HepG2 (cell line): ENCODE results near the gene SLC34A2. TPM values are rescaled to one million over a fixed set of nuclear protein-coding genes. Genes with fewer than 3 reads are reported as not detected.

Experiments used
- ATAC-seq: fragments of 200-7000 bp; cut with Tn5 transposase; 3 replicates; pipeline ENCODE4 v1.9.1; 2020; ENCODE audit warnings: mild to moderate bottlenecking, moderate library complexity
- BruUV-seq: library from RNA; stranded (reverse); fragments of 400-500 nt; replicated peaks from 2 replicates; lab custom pipeline; 2021; lab: Mats Ljungman, UMichigan
- CTCF ChIA-PET: fragments of 300-600 bp; formaldehyde crosslinking; extraction: SDS; loops from one replicate; lab custom pipeline; 2021; ENCODE audit warnings: low total read pairs, inconsistent platforms, low intra/inter-chr PET ratio; lab: Yijun Ruan, JAX
- POLR2A ChIA-PET: fragments of 350-600 bp; sonication (Branson Sonifier 250); formaldehyde crosslinking; loops from one replicate; lab custom pipeline; 2020; ENCODE audit warnings: antibody characterized with exemption, inconsistent platforms; lab: Yijun Ruan, JAX
- DNase-seq: peaks from one replicate; pipeline ENCODE4 v3.0.0-alpha.2; 2015; ENCODE audit warnings: low spot score
- FAIRE-seq: peaks from 3 replicates; lab custom pipeline; 2011; peaks lifted over from hg19 to GRCh38; lab: Jason Lieb, UNC
- H2AFZ ChIP-seq: one replicate; pipeline ENCODE4 v1.6.1; 2011; ENCODE audit warnings: low read length, inconsistent platforms
- H3K27ac ChIP-seq: fragments of 300-600 bp; 3 replicates; pipeline ENCODE4 v1.8.0; 2011; ENCODE audit warnings: mixed run types, mild to moderate bottlenecking, mixed read lengths, low read length, inconsistent platforms; ENCODE audit not compliant: insufficient read depth; ENCODE audit errors: extremely low read length
- H3K27me3 ChIP-seq, 2 experiments: fragments of 200-600 bp in 1 of 2; 2 replicates in 1 of 2; 3 replicates in 1 of 2; pipeline versions ENCODE4 v1.6.0 to v1.8.0; 2011; ENCODE audit warnings: low read length in 2 of 2, mild to moderate bottlenecking in 2 of 2, moderate library complexity in 2 of 2, inconsistent platforms in 1 of 2; ENCODE audit not compliant: insufficient read depth in 2 of 2, control insufficient read depth in 1 of 2
- H3K36me3 ChIP-seq, 2 experiments: fragments of 200-600 bp in 1 of 2; replicated peaks in 1 of 2; 2 replicates in 1 of 2; 3 replicates in 1 of 2; pipeline versions ENCODE4 v1.5.1 to v1.8.0; 2011; ENCODE audit warnings: low read length in 2 of 2, inconsistent platforms in 1 of 2; ENCODE audit not compliant: insufficient read depth in 2 of 2, control insufficient read depth in 1 of 2
- H3K4me1 ChIP-seq: 2 replicates; pipeline ENCODE4 v1.5.1; 2012; ENCODE audit warnings: low read length, inconsistent platforms; ENCODE audit not compliant: insufficient read depth
- H3K4me2 ChIP-seq: 2 replicates; pipeline ENCODE4 v1.6.0; 2011; ENCODE audit warnings: low read depth, low read length, inconsistent platforms
- H3K4me3 ChIP-seq, 3 experiments: fragments of 200-600 bp in 1 of 3; sonication (generic), shearing (Covaris generic) in 1 of 3; replicated peaks in 1 of 3; 2 replicates each; pipeline ENCODE4 v1.5.1; 2011 to 2016; ENCODE audit warnings: low read length in 3 of 3, inconsistent platforms in 2 of 3, low read depth in 2 of 3, mild to moderate bottlenecking in 2 of 3, control low read depth in 1 of 3, mixed read lengths in 1 of 3; ENCODE audit not compliant: insufficient read depth in 1 of 3
- H3K79me2 ChIP-seq: one replicate; pipeline ENCODE4 v1.6.1; 2011; ENCODE audit warnings: low read length, inconsistent platforms; ENCODE audit not compliant: insufficient read depth
- H3K9ac ChIP-seq: 2 replicates; pipeline ENCODE4 v1.6.0; 2011; ENCODE audit warnings: mild to moderate bottlenecking, low read depth, low read length, inconsistent platforms; ENCODE audit not compliant: insufficient read depth
- H3K9me3 ChIP-seq: 2 replicates; pipeline ENCODE4 v1.5.1; 2012; ENCODE audit warnings: mild to moderate bottlenecking, low read length
- H4K20me1 ChIP-seq: 2 replicates; pipeline ENCODE4 v1.6.0; 2011; ENCODE audit warnings: inconsistent platforms, mild to moderate bottlenecking, low read length, moderate library complexity; ENCODE audit not compliant: insufficient read depth
- ELF3 ChIP-seq: IDR thresholded peaks from 2 replicates; pipeline ENCODE4 v1.6.1; 2016; ENCODE audit warnings: missing genetic modification reagents, missing compliant biosample characterization
- FOXA1 ChIP-seq, 2 experiments: fragments of 450-650 bp in 1 of 2; sonication (generic) in 1 of 2; formaldehyde crosslinking in 1 of 2; IDR thresholded peaks; 2 replicates each; pipeline versions ENCODE4 v1.4.0 to v1.6.1; 2016 to 2020; ENCODE audit warnings: missing genetic modification reagents in 1 of 2
- HNRNPUL1 ChIP-seq: fragments of 200-400 bp; formaldehyde crosslinking; IDR thresholded peaks from 2 replicates; pipeline ENCODE4 v1.6.1; 2017; ENCODE audit warnings: low read depth, mild to moderate bottlenecking, low read length, moderate library complexity
- HOXA5 ChIP-seq: sonication (generic); formaldehyde crosslinking; IDR thresholded peaks from 2 replicates; pipeline ENCODE4 v1.4.0; 2020; ENCODE audit warnings: missing genetic modification reagents
- MAZ ChIP-seq, 2 experiments: sonication (generic) in 1 of 2; formaldehyde crosslinking in 1 of 2; IDR thresholded peaks; 2 replicates each; pipeline versions ENCODE4 v1.5.0 to v1.6.1; 2012 to 2020; ENCODE audit warnings: low read depth in 2 of 2, mild to moderate bottlenecking in 2 of 2, borderline replicate concordance in 1 of 2, improper control_type of control experiment in 1 of 2, low read length in 1 of 2, missing genetic modification reagents in 1 of 2, moderate library complexity in 1 of 2
- NCOR1 ChIP-seq: fragments of 200-600 bp; sonication (generic); IDR thresholded peaks from 2 replicates; pipeline ENCODE4 v1.7.0; 2017; ENCODE audit warnings: antibody characterized with exemption, low read length, borderline replicate concordance
- NR2C2 ChIP-seq: sonication (generic); formaldehyde crosslinking; IDR thresholded peaks from 2 replicates; pipeline ENCODE4 v1.4.0; 2020; ENCODE audit warnings: missing genetic modification reagents, mild to moderate bottlenecking, moderate library complexity, borderline replicate concordance
- PAF1 ChIP-seq: IDR thresholded peaks from 2 replicates; pipeline ENCODE4 v1.6.1; 2016; ENCODE audit warnings: missing genetic modification reagents, missing compliant biosample characterization
- SYNCRIP ChIP-seq: fragments of 200-400 bp; formaldehyde crosslinking; IDR thresholded peaks from 2 replicates; pipeline ENCODE4 v1.6.1; 2018; ENCODE audit warnings: mild to moderate bottlenecking, low read depth, low read length; ENCODE audit not compliant: insufficient read depth
- ZBTB7B ChIP-seq: sonication (generic); formaldehyde crosslinking; IDR thresholded peaks from 2 replicates; pipeline ENCODE4 v1.4.0; 2020; ENCODE audit warnings: missing genetic modification reagents
- ZNF12 ChIP-seq: sonication (generic); formaldehyde crosslinking; IDR thresholded peaks from 2 replicates; pipeline ENCODE4 v1.5.0; 2020; ENCODE audit warnings: missing genetic modification reagents
- ZNF501 ChIP-seq: sonication (generic); formaldehyde crosslinking; IDR thresholded peaks from 2 replicates; pipeline ENCODE4 v1.5.1; 2020; ENCODE audit warnings: mild to moderate bottlenecking, moderate library complexity, missing genetic modification reagents
- ZNF567 ChIP-seq: sonication (generic); formaldehyde crosslinking; IDR thresholded peaks from 2 replicates; pipeline ENCODE4 v1.8.1; 2023; ENCODE audit warnings: mild to moderate bottlenecking, missing genetic modification reagents, borderline replicate concordance
- WGBS: methylation state at CpG from one replicate; pipeline ENCODE4 v1.1.6; 2017; ENCODE audit warnings: low lambda C conversion rate; 5-methylcytosine and 5-hydroxymethylcytosine counted together
- in situ Hi-C: cut with HindIII; loops from 2 replicates; pipeline ENCODE4 v1.10.0; 2017; ENCODE audit warnings: low pct_unique_long_range_greater_than_20kb; ENCODE audit not compliant: extremely low pct_ligation_motif_present
- intact Hi-C: fragments of 100-400 bp; cut with micrococcal nuclease; formaldehyde crosslinking; loops from one replicate; pipeline ENCODE4 v1.10.0; 2022; ENCODE audit not compliant: unreplicated experiment
- polyA plus RNA-seq, 8 experiments: library from polyadenylated mRNA; depleted of rRNA in 3 of 8; stranded (reverse) in 7 of 8; unstranded in 1 of 8; fragments of >200 nt; fragmentation: Illumina TruSeq in 4 of 8; extraction: Trizol in 4 of 8; gene quantifications; 2 replicates each; pipeline versions ENCODE4 v1.2.1 to v1.2.3, GENCODE V29; 2011 to 2016; ENCODE audit warnings: low read depth in 4 of 8, missing spikeins in 1 of 8, mixed read lengths in 1 of 8; ENCODE audit not compliant: insufficient read depth in 1 of 8
- total RNA-seq, 5 experiments: library from RNA; depleted of rRNA; stranded (reverse); fragments of >200 nt; fragmentation: Illumina TruSeq; extraction: Trizol; gene quantifications; 2 replicates each; pipeline ENCODE4 v1.2.3, GENCODE V29; 2016; ENCODE audit warnings: low read depth in 1 of 5
- TF ChIP-seq, protein P1 (sequence below), 2 experiments: sonication (generic) in 1 of 2; formaldehyde crosslinking in 1 of 2; IDR thresholded peaks; 2 replicates each; pipeline versions ENCODE4 v1.5.1 to v1.6.1; 2011 to 2020; ENCODE audit warnings: borderline replicate concordance in 1 of 2, low read depth in 1 of 2, low read length in 1 of 2, mild to moderate bottlenecking in 1 of 2, missing genetic modification reagents in 1 of 2, moderate library complexity in 1 of 2

Gene SLC34A2
- total and polyA plus RNA-seq, 2 of the 13 experiments (the other 11 are each of a cell fraction or from before 2014, with no cell fraction given): not detected

DNA sequence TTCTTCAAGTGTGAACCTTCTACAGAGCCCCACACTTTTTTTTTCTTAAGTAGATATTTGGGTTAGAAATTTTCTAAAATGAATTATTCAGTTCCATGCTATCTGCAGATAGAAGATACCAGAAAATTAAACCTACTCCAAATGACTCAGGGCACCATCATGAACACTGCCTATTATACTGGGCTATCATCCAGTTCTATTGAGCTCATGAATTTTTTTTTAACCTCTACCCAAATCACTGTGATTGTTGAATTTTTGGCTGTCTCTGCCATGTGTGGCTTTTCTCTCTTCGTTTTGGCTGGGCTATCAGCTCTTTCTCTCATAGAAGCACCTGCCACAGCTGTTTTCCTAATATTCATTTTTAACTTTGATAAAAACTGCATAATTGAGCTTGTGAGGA, 31.0 kb upstream of the SLC34A2 start (continued):
- TF ChIP-seq, protein P1, sequence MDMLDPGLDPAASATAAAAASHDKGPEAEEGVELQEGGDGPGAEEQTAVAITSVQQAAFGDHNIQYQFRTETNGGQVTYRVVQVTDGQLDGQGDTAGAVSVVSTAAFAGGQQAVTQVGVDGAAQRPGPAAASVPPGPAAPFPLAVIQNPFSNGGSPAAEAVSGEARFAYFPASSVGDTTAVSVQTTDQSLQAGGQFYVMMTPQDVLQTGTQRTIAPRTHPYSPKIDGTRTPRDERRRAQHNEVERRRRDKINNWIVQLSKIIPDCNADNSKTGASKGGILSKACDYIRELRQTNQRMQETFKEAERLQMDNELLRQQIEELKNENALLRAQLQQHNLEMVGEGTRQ (IDR thresholded peaks at IDR 0.05; ENCODE audit: low read depth, low read length): no peak
- TF ChIP-seq, protein P1 (CRISPR knock-in tag; IDR thresholded peaks at IDR 0.05; ENCODE audit: borderline replicate concordance): no peak
- TF ChIP-seq HOXA5 (no peak), ZBTB7B (no peak), ELF3 (CRISPR knock-in tag) (no peak)

DNA sequence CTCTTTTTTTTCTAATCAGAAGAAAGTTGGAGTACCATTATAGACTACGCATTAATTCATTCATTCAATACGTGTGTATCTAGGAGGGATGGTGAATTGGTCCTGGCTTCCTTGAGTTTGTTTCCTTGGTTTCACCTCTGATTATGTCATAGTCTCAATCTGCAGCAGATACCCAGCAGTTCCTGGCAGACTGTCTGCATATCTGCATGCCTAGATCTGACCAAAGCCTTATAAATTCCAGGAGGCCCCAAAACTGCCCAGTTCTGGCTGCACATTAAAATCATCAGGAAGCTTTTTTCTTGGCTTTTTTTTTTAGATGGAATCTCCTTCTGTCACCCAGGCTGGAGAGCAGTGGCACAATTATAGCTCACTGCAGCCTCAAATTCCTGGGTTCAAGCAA, 27.2 kb upstream of the SLC34A2 start:
- H3K4me3 ChIP-seq: no peak overlapping the region
- POLR2A ChIA-PET: no interaction called here
- H3K4me1 ChIP-seq: no peaks in the 10 kb centered on the region
- in situ Hi-C loops: no loop called here
- CTCF ChIA-PET: no interaction called here
- DNase-seq: no peak
- FAIRE-seq: no peak
- no peak for TF ChIP-seq SYNCRIP
- no peak for TF ChIP-seq PAF1
- TF ChIP-seq MAZ (IDR thresholded peaks at IDR 0.05; ENCODE audit: borderline replicate concordance, low read depth, low read length): no peak
- no peak for TF ChIP-seq MAZ (CRISPR knock-in tag; IDR thresholded peaks at IDR 0.05; ENCODE audit: low read depth)
- no peak for TF ChIP-seq FOXA1 (IDR thresholded peaks at IDR 0.05)
- no peak for TF ChIP-seq FOXA1 (CRISPR knock-in tag; IDR thresholded peaks at IDR 0.05)
- no peak for TF ChIP-seq ZNF12
- TF ChIP-seq HNRNPUL1: no peak
- no peak for TF ChIP-seq NCOR1
- TF ChIP-seq NR2C2 (CRISPR knock-in tag): no peak
- no peak for TF ChIP-seq ZNF567 (CRISPR knock-in tag)
- no peak for TF ChIP-seq ZNF501
- no peaks in the 10 kb centered on the region for H3K9me3 ChIP-seq
- no peak overlapping the region for H2AFZ ChIP-seq
- H3K79me2 ChIP-seq: no peaks in the 10 kb centered on the region
- no TSS peak for BruUV-seq
- intact Hi-C loops: no loop called here
- no peaks in the 10 kb centered on the region; a peak in 1 of 5 replicates for H3K27me3 ChIP-seq
- no peak overlapping the region for H3K4me2 ChIP-seq
- H3K27ac ChIP-seq: no peak overlapping the region
- no peaks in the 10 kb centered on the region for H3K36me3 ChIP-seq
- 71% methylated on average over 2 of the region's 2 CpGs for WGBS
- ATAC-seq: no peak
- H3K9ac ChIP-seq: no peak overlapping the region
- H4K20me1 ChIP-seq: no peaks in the 10 kb centered on the region
